Muscle of leg (tissue), 11 donors: ENCODE measurements around the gene BLOC1S5. TPM values are rescaled to one million over a fixed set of nuclear protein-coding genes. Genes with fewer than 3 reads are reported as not detected.
"Not testable (repeated sequence)": the region's sequence is repeated elsewhere in the genome, so short reads cannot be mapped to it uniquely, and the experiment has no call there.

Experiments used
- DNase-seq: peaks from one replicate; pipeline ENCODE4 v3.0.0; 2013
- H3K27ac ChIP-seq: one replicate; pipeline ENCODE4 v1.5.1; 2013; ENCODE audit warnings: mild to moderate bottlenecking, low read length, control low read depth
- H3K27me3 ChIP-seq: one replicate; pipeline ENCODE4 v1.6.1; 2013; ENCODE audit warnings: low read length; ENCODE audit not compliant: control insufficient read depth, insufficient read depth
- H3K36me3 ChIP-seq: one replicate; pipeline ENCODE4 v1.6.1; 2013; ENCODE audit warnings: low read length; ENCODE audit not compliant: control insufficient read depth, insufficient read depth
- H3K4me1 ChIP-seq: one replicate; pipeline ENCODE4 v1.6.1; 2013; ENCODE audit warnings: low read length; ENCODE audit not compliant: control insufficient read depth, insufficient read depth
- H3K4me3 ChIP-seq: one replicate; pipeline ENCODE4 v1.5.1; 2013; ENCODE audit warnings: low read length, control low read depth
- H3K9me3 ChIP-seq: replicated peaks from 2 replicates; pipeline ENCODE4 v1.6.1; 2013; ENCODE audit warnings: low read depth, low read length; ENCODE audit not compliant: control insufficient read depth
- WGBS: methylation state at CpG from one replicate; pipeline ENCODE4 v1.1.5; 2013; ENCODE audit warnings: missing lambda C conversion rate; ENCODE audit not compliant: insufficient coverage; 5-methylcytosine and 5-hydroxymethylcytosine counted together
- polyA plus RNA-seq, 8 donors: library from polyadenylated mRNA; unstranded; fragments of 120-200 nt; gene quantifications; one replicate each; pipeline versions ENCODE4 v1.2.1 to v1.2.3, GENCODE V29; 2013; ENCODE audit warnings: inconsistent platforms in 1 of 8, low replicate concordance in 1 of 8; ENCODE audit not compliant: insufficient read length in 8 of 8, insufficient read depth in 1 of 8
- total RNA-seq: library from RNA; stranded (reverse); fragments of 120-200 nt; gene quantifications from one replicate; pipeline ENCODE4 v1.2.4, GENCODE V29; 2013

Gene BLOC1S5
- total and polyA plus RNA-seq, 9 donors: 10.0 to 15.7 (median 12.1) TPM

DNA sequence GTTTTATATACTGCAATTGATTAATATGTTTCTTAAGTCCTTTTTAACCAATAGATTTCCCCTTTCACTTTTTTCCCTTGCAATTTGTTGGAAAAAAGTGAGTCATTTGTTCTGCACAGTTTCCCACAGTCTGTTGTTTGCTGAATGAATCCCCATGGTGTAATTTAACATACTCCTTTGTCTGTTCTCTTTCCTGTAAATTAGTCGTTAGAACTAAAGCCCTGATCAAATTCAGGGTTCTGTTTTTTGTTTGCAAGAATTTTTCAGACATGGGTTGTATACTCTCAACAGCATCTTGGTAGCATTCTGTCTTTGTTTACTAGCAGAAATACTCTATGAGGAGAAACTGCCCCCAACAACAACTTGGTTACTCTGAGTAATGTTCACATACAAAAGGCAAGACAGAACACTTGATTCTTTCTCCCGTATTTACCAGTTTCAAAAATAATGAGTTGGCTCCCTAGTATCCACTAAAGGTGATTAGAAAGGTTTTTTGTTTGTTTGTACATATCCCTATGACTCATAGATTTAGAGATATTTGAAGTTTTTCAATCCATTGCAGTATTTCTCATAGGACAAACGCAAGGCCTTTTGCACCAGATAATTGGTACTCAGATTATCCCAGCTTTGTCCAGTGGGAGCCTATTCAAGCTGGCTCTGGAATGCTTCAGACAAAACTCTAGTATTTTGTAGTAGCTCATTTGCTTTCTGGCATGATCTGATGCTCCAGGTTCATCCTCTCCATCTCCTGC, 16.5 kb downstream of the BLOC1S5 start:
- no peaks in the 10 kb centered on the region for H3K27me3 ChIP-seq
- H3K27ac ChIP-seq: peak overlapping the region; percentile 5
- WGBS: no CpG with 5 or more reads among the region's 3 CpGs
- H3K36me3 ChIP-seq: peaks cover 3% of the 10 kb centered on the region
- no peak overlapping the region for H3K4me3 ChIP-seq
- H3K9me3 ChIP-seq: no peaks in the 10 kb centered on the region
- no peaks in the 10 kb centered on the region for H3K4me1 ChIP-seq
- DNase-seq: peak; percentile 62

DNA sequence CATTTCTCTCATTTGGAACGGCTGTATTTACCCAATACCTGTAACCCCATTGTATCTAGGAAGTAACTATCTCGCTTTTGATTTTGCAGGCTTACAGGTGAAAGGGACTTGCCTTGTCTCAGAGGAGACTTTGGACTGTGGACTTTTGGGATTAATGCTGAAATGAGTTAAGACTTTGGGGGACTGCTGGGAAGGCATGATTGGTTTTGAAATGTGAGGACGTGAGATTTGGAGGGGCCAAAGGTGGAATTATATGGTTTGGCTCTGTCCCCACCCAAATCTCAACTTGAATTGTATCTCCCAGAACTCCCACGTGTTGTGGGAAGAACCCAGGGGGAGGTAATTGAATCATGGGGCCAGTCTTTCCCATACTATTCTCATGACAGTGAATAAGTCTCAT, 18.4 kb downstream of the BLOC1S5 start:
- DNase-seq, H3K4me1 ChIP-seq, H3K36me3 ChIP-seq, H3K27ac ChIP-seq, H3K27me3 ChIP-seq, H3K9me3 ChIP-seq, H3K4me3 ChIP-seq: not testable (repeated sequence)
- no CpG with 5 or more reads among the region's 4 CpGs for WGBS

DNA sequence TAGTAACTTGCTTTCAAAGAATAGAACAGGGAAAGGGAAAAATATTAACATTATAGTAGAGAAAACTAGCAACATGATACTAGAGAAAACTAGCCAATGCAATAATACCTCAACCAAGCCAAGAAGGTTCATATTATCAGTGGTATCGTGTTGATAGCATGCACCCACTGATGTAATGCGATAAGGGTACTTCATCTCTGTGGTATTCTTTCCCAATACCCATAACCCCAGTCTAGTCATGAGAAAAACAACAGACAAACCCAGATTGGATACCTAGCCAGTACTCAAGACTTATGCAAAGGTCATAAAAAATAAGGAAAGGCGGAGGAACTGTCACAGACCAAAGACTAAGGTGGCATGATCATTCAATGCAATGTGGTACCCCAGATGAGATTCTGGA, 21.0 kb downstream of the BLOC1S5 start:
- Histone ChIP-seq H3K27me3 (no peaks in the 10 kb centered on the region), H3K4me3 (no peak overlapping the region), H3K27ac (no peak overlapping the region), H3K4me1 (no peaks in the 10 kb centered on the region), H3K36me3 (peaks cover 4% of the 10 kb centered on the region), H3K9me3 (no peaks in the 10 kb centered on the region)
- WGBS: no CpG with 5 or more reads among the region's 3 CpGs
- no peak for DNase-seq

DNA sequence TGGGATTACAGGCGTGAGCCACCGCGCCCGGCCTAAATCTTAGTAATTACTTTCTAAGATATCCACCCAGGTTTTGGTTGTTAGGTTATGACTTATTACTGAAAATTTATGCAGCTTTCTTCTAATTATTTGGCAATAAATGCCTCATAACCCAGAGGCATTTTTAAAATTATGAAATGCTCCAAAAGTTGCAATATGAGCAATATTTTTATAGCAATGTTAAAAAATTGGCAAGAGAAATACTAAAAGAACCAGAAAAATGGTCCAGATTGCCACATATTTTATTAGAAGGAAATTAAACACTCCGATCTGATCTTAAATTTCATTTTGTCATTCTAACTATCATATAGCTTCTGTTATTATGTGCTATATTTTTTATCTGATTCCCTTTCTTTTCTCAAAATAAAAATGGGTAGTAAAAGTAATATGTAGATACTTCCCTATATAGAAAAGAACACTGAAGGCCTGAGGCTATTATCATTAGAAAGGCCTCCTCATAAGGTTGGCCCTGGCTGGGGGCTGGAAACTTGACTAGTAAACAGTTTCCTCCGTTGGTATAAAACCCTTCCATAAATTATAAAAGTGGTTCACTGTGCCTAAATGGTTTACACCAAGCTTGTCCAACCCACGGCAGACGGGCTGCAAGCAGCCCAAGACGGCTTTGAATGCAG, 22.1 kb downstream of the BLOC1S5 start:
- no peak overlapping the region for H3K27ac ChIP-seq
- H3K9me3 ChIP-seq: no peaks in the 10 kb centered on the region
- no peaks in the 10 kb centered on the region for H3K4me1 ChIP-seq
- H3K4me3 ChIP-seq: no peak overlapping the region
- no peaks in the 10 kb centered on the region for H3K27me3 ChIP-seq
- H3K36me3 ChIP-seq: peaks cover 4% of the 10 kb centered on the region
- 40% methylated on average over 1 of the region's 9 CpGs for WGBS
- DNase-seq: no peak

DNA sequence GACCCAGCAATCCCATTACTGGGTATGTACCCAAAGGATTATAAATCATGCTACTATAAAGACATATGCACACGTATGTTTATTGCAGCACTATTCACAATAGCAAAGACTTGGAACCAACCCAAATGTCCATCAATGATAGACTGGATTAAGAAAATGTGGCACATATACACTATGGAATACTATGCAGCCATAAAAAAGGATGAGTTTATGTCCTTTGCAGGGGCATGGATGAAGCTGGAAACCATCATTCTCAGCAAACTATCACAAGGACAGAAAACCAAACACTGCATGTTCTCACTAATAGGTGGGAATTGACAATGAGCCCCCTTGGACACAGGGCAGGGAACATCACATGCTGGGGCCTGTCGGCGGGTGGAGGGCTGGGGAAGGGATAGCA, 30.1 kb downstream of the BLOC1S5 start:
- H3K27me3 ChIP-seq, H3K4me3 ChIP-seq, H3K9me3 ChIP-seq, H3K27ac ChIP-seq, H3K4me1 ChIP-seq, H3K36me3 ChIP-seq, DNase-seq: not testable (repeated sequence)
- WGBS: no CpG with 5 or more reads among the region's 3 CpGs

DNA sequence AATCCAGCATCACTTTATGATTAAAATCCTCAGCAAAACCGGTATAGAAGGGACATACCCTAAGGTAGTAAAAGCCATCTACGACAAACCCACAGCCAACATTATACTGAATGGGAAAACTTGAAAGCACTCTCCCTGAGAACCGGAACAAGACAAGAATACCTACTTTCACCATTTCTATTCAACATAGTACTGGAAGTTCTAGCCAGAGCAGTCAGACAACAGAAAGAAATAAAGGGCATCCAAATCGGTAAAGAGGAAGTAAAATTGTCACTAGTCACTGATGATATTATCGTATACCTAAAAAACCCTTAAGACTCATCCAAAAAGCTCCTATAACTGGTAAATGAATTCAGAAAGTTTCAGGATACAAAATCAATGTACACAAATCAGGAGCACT, 33.3 kb downstream of the BLOC1S5 start:
- H3K27ac ChIP-seq: no peak overlapping the region
- H3K9me3 ChIP-seq: no peaks in the 10 kb centered on the region
- no peak overlapping the region for H3K4me3 ChIP-seq
- no peaks in the 10 kb centered on the region for H3K36me3 ChIP-seq
- no peaks in the 10 kb centered on the region for H3K27me3 ChIP-seq
- WGBS: 92% methylated on average over 2 of the region's 5 CpGs
- DNase-seq: no peak
- peaks cover 3% of the 10 kb centered on the region for H3K4me1 ChIP-seq

DNA sequence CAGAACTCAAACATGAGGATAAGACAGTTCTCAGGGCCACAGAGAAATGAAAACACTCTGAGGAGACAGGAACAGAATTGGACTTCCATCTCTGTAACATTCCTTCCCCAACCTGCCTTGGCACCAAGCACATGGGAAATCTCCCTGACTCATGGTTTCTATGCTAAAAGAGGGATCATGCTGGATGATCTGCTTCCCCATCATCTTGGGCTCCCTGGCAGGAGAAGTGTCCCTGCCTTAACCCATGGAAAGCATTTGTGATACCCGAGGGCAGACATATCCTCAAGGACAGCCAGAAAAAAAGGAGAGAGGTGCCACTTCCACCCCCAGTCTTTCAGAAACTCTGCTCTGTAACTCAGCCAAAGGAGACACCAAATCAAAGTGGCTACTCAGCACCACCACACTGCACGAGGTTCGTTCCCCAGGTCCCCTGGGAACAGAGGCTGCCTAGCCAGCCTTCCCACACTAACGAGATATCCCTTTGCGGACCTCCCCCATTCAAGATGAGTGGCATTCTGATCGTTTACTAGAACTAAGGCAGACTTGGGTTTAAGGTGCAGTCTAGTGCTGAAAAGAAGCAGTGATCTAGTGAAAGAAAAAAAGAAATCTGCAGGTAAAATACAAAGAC, 34.8 kb downstream of the BLOC1S5 start:
- H3K9me3 ChIP-seq: no peaks in the 10 kb centered on the region
- no peak for DNase-seq
- no peaks in the 10 kb centered on the region for H3K36me3 ChIP-seq
- H3K4me1 ChIP-seq: peaks cover 3% of the 10 kb centered on the region
- H3K4me3 ChIP-seq: no peak overlapping the region
- H3K27ac ChIP-seq: peak overlapping the region; percentile 35
- H3K27me3 ChIP-seq: no peaks in the 10 kb centered on the region
- WGBS: 38% methylated on average over 2 of the region's 6 CpGs

DNA sequence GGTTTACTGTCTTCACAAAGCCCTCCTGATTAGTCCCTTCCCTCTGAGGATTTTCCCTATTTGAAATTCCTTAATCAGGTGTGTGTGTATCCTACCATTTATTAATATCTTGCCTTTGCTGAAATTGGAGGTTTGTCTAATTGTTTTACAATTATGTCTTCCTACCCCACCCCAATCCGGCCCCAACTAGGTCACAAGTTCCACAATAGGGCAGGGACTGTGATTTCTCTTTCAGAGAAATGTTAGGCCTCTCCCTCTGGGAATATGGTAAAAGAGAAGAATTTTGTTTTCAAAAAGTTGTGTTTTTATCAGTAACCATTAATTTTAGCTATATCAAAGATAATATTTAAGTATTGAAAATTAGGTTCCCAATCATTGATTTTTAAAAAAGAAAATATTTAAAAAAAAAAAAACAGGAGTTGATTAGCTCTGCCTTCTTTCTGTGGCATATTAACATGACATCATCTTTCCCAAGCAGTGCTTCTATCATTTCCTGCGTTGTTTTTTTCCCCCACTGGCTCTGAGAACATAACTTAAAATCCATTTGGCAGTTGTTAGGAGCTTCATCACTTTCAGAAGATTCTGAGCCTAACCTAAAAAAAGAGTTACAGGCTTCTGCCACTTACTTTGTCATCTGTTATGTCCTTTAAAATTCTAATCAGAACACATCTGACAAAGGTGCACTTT, 36.1 kb downstream of the BLOC1S5 start:
- no peaks in the 10 kb centered on the region for H3K9me3 ChIP-seq
- H3K4me3 ChIP-seq: no peak overlapping the region
- WGBS: 0% methylated on average over 1 of the region's 2 CpGs
- DNase-seq: peak; percentile 80
- H3K36me3 ChIP-seq: no peaks in the 10 kb centered on the region
- H3K27ac ChIP-seq: peak overlapping the region; percentile 75
- H3K4me1 ChIP-seq: peaks cover 3% of the 10 kb centered on the region
- no peaks in the 10 kb centered on the region for H3K27me3 ChIP-seq

DNA sequence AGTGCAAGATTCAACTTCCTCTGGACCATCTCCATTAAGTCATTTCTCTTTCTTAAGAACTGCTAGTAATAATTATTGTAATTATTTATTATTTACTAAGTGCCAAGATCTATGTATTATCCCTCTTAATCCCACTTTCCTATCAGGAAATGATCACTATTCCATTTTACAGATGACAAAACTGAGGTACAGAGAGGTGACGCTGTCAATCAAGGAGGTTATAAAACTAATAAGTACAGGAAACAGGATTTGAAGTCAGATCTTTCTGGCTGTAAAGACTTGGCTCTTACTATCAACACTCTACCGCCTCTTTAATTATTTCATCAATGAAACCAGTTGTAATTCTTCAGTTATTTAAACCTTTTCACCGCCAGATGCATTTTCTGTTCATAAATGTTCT, 37.4 kb downstream of the BLOC1S5 start:
- no CpG with 5 or more reads among the region's 3 CpGs for WGBS
- Histone ChIP-seq H3K27ac (no peak overlapping the region), H3K9me3 (no peaks in the 10 kb centered on the region), H3K36me3 (no peaks in the 10 kb centered on the region), H3K27me3 (no peaks in the 10 kb centered on the region), H3K4me1 (peaks cover 3% of the 10 kb centered on the region), H3K4me3 (no peak overlapping the region)
- DNase-seq: no peak

DNA sequence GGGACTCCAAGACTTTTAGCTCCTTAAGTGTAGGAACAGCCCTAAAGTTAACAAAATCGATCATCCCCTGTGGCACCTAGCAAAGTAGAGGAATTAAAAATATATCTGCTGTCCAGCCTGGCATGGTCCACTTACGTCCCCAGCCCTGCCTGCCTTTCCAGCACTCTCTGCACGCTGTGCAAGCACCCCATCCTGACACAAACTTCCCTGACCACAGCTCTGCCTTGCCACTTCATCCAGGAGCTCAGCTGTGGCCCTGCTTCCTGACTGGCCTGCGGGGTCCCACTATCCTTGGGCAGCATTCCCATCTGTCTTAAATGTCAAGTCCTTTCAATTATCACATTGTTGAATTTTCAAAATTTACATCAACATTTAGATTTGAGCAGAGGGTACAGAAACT, 39.0 kb downstream of the BLOC1S5 start:
- Histone ChIP-seq H3K9me3 (no peaks in the 10 kb centered on the region), H3K27ac (no peak overlapping the region), H3K36me3 (no peaks in the 10 kb centered on the region), H3K4me1 (peaks cover 3% of the 10 kb centered on the region), H3K27me3 (no peaks in the 10 kb centered on the region), H3K4me3 (no peak overlapping the region)
- 84% methylated on average over 3 of the region's 4 CpGs for WGBS
- DNase-seq: no peak
